Measurements from ENCODE around the gene PNKP. TPM values are rescaled to one million over a fixed set of nuclear protein-coding genes. Genes with fewer than 3 reads are reported as not detected.

The PNKP gene
- total and polyA plus RNA-seq, 9 of the 15 experiments (the other 6 are each of a cell fraction or from before 2014, with no cell fraction given) = 2.8 to 85.4 (median 25.3) TPM

DNA sequence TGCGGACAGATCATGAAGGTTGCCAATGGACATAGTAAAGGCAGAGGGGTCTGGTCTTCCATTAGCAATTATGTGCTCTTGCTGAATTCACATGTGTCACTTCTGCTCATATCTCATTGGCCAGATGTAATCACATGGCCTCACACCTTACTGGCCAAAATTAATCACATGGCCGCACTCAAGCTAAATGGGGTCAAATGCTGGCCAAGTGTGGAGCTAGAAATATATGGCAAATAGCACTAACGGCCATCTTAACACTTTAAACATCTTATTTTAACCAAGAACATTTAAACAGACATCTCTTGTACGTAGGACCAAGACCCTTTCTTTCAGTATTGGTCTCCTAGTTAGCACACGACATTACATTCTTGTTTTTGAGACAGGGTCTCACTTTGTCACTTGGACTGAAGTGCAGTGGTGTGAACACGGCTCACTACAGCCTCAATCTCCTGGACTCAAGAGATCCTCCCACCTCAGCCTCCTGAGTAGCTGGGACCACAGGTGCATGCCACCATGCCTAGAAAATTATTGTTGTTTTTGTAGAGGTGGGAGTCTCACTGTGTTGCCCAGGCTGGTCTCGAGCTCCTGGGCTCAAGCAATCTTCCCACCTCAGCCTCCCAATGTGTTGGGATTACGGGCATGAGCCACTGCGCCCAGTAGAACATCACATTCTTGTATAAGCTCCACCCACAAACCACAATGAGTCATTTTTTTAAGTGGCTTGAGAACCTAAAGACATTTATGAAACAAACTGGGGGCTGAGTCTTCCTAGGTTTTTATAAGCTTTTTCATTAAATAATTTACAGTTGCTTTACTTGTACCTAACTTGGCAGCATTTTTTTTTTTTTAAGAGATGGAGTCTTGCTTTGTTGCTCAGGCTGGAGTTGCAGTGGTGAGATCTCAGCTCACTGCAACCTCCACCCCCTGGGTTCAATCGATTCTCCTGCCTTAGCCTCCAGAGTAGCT, 19.4 kb downstream of the PNKP start (continued):
- TF ChIP-seq, protein P1, sequence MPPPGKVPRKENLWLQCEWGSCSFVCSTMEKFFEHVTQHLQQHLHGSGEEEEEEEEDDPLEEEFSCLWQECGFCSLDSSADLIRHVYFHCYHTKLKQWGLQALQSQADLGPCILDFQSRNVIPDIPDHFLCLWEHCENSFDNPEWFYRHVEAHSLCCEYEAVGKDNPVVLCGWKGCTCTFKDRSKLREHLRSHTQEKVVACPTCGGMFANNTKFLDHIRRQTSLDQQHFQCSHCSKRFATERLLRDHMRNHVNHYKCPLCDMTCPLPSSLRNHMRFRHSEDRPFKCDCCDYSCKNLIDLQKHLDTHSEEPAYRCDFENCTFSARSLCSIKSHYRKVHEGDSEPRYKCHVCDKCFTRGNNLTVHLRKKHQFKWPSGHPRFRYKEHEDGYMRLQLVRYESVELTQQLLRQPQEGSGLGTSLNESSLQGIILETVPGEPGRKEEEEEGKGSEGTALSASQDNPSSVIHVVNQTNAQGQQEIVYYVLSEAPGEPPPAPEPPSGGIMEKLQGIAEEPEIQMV (tag; conservative IDR thresholded peaks at IDR 0.05; ENCODE audit: low read depth) = no peak
- TF ChIP-seq, protein P2, sequence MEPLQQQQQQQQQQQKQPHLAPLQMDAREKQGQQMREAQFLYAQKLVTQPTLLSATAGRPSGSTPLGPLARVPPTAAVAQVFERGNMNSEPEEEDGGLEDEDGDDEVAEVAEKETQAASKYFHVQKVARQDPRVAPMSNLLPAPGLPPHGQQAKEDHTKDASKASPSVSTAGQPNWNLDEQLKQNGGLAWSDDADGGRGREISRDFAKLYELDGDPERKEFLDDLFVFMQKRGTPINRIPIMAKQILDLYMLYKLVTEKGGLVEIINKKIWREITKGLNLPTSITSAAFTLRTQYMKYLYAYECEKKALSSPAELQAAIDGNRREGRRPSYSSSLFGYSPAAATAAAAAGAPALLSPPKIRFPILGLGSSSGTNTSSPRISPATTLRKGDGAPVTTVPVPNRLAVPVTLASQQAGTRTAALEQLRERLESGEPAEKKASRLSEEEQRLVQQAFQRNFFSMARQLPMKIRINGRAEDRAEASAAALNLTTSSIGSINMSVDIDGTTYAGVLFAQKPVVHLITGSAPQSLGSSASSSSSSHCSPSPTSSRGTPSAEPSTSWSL (CRISPR knock-in tag; IDR thresholded peaks at IDR 0.05; ENCODE audit: borderline replicate concordance) = no peak
- TF ChIP-seq MTA1 (IDR thresholded peaks at IDR 0.05; ENCODE audit: borderline replicate concordance) (no peak), MED1 (CRISPR knock-in tag; IDR thresholded peaks at IDR 0.05; ENCODE audit: borderline replicate concordance) (no peak), PTBP1 (IDR thresholded peaks at IDR 0.05; ENCODE audit: low read depth, low read length) (no peak), ZNF253 (CRISPR knock-in tag; conservative IDR thresholded peaks at IDR 0.05) (no peak), ZC3H8 (IDR thresholded peaks at IDR 0.05) (no peak), HMGN3 (IDR thresholded peaks at IDR 0.05; ENCODE audit: borderline replicate concordance, extremely low read depth, insufficient read length, low read depth, low read length) (no peak), MAZ (CRISPR knock-in tag; conservative IDR thresholded peaks at IDR 0.05 in 1 of 2, IDR thresholded peaks at IDR 0.05 in 1 of 2) (no peak; a peak in 1 of 4 replicates), ZNF696 (CRISPR knock-in tag; conservative IDR thresholded peaks at IDR 0.05) (no peak), PCBP1 (IDR thresholded peaks at IDR 0.05; ENCODE audit: low read depth, low read length, poor library complexity, severe bottlenecking) (no peak), NCOA1 (IDR thresholded peaks at IDR 0.05; ENCODE audit: low read depth) (no peak)
- TF ChIP-seq, protein P3, sequence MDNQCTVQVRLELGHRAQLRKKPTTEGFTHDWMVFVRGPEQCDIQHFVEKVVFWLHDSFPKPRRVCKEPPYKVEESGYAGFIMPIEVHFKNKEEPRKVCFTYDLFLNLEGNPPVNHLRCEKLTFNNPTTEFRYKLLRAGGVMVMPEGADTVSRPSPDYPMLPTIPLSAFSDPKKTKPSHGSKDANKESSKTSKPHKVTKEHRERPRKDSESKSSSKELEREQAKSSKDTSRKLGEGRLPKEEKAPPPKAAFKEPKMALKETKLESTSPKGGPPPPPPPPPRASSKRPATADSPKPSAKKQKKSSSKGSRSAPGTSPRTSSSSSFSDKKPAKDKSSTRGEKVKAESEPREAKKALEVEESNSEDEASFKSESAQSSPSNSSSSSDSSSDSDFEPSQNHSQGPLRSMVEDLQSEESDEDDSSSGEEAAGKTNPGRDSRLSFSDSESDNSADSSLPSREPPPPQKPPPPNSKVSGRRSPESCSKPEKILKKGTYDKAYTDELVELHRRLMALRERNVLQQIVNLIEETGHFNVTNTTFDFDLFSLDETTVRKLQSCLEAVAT (IDR thresholded peaks at IDR 0.05) = peak in 1 of 2 experiments; percentile 78; a peak in 1 of 4 replicates
- TF ChIP-seq, protein P4, sequence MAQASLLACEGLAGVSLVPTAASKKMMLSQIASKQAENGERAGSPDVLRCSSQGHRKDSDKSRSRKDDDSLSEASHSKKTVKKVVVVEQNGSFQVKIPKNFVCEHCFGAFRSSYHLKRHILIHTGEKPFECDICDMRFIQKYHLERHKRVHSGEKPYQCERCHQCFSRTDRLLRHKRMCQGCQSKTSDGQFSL (CRISPR knock-in tag; IDR thresholded peaks at IDR 0.05) = no peak
- TF ChIP-seq, protein P4 (tag; IDR thresholded peaks at IDR 0.05) = no peak
- TF ChIP-seq, protein P5, sequence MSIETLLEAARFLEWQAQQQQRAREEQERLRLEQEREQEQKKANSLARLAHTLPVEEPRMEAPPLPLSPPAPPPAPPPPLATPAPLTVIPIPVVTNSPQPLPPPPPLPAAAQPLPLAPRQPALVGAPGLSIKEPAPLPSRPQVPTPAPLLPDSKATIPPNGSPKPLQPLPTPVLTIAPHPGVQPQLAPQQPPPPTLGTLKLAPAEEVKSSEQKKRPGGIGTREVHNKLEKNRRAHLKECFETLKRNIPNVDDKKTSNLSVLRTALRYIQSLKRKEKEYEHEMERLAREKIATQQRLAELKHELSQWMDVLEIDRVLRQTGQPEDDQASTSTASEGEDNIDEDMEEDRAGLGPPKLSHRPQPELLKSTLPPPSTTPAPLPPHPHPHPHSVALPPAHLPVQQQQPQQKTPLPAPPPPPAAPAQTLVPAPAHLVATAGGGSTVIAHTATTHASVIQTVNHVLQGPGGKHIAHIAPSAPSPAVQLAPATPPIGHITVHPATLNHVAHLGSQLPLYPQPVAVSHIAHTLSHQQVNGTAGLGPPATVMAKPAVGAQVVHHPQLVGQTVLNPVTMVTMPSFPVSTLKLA (conservative IDR thresholded peaks at IDR 0.05) = 0 out of 4 replicates have a peak, but pooled peaks of 1 of the 2 experiments have one; percentile 25
